Bronchial smooth muscle cell (primary cell): ENCODE results near the gene OR52W1. TPM values are rescaled to one million over a fixed set of nuclear protein-coding genes. Genes with fewer than 3 reads are reported as not detected.

ENCODE experiments used
- total RNA-seq: library from RNA; depleted of rRNA; stranded (reverse); fragments of >200 nt; gene quantifications from 2 replicates; pipeline ENCODE4 v1.2.1, GENCODE V29; 2014

The OR52W1 gene, protein sequence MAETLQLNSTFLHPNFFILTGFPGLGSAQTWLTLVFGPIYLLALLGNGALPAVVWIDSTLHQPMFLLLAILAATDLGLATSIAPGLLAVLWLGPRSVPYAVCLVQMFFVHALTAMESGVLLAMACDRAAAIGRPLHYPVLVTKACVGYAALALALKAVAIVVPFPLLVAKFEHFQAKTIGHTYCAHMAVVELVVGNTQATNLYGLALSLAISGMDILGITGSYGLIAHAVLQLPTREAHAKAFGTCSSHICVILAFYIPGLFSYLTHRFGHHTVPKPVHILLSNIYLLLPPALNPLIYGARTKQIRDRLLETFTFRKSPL
- not detected in 2 replicates for total RNA-seq

DNA sequence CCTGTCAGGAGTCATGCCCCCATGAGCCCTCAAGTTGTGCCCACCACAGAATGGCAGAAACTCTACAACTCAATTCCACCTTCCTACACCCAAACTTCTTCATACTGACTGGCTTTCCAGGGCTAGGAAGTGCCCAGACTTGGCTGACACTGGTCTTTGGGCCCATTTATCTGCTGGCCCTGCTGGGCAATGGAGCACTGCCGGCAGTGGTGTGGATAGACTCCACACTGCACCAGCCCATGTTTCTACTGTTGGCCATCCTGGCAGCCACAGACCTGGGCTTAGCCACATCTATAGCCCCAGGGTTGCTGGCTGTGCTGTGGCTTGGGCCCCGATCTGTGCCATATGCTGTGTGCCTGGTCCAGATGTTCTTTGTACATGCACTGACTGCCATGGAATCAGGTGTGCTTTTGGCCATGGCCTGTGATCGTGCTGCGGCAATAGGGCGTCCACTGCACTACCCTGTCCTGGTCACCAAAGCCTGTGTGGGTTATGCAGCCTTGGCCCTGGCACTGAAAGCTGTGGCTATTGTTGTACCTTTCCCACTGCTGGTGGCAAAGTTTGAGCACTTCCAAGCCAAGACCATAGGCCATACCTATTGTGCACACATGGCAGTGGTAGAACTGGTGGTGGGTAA lies at the start of gene OR52W1:
Gene OR52W1, plus strand, starts transcription at position 51 of the 637 bp plus-strand sequence. Its CDS starts 0 bp downstream, at position 51.

DNA sequence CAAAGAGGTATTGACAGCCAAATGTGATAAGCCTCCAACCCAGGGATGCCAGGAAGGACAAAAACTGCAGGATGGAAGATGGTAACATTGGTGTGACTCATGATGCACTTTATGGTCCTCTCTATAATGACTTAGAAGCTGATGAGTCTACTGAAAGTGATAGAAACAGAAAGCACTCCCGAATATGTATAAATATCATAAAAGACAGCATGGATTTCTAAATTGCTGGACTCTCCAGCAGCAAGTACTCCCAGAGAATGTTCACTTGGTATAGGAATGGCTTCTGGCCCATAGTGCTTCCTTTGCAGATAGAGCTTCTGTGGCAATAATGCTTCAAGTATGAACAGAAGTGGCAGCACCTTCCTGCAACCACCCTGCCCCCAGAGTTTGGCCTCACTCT lies 28.8 kb upstream of the OR52W1 start, which contains the start of gene OR52B2:
Gene OR52B2, minus strand, starts transcription at position 101 of the 400 bp plus-strand sequence. Its CDS starts 0 bp downstream, at position 101.

DNA sequence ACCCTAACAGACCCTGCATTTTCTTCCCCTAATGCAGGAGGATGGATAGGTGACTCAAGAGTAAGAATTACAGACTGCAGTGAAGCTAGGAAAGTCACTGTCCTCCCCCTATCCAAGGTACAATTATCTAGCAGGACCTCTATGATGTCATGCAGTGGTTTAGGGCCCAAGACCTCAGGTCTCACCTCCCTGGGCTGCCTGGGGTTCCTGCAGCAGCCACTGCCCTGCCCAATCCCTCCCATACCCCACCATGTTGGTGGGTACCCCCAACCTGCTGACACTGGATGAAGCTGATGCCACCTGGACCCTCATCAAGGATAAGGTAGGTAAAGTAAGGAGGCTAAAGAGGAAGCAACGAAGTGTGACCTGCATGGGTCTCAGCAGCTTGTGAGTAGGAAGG lies 6.3 kb downstream of the OR52W1 start, which contains the start of gene C11orf42:
Gene C11orf42, plus strand, starts transcription at position 192 of the 400 bp plus-strand sequence. Its CDS starts 59 bp downstream, at position 251.

DNA sequence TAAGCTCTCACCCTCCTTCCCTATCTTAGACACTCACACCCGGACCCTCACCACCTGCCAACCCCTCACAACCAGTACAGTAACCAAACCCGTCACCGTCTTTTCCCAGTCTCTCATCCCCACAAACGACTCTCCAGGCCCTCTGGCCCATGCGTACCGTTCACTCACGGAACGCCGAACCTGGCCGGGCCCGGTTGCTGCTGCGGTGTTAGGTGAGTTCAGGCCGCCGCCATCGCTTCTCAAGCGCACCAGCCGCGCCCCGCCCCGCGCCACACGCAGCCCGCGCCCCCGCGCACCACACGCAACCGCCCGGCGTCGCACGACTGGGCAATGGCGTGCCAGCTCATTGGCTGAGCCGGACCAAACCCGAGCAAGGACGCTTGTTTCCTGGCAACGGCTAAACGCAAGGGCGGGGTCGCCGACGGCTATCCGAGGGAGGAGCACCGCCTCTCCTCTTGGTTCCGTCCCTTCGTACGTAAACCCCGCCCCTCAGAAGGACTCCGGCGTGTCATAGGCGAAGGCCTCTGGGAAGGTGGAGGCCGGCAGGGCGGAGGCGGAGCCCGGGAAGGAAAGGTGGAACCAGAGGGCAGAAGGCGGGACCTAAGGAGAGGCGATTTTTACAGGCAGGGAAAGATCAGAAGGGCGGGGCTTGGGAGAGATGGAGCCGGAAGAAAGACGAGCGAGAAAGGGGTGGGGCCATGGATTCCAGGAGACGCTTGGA lies 35.5 kb downstream of the OR52W1 start, which contains the start of gene FHIP1B:
Gene FHIP1B, minus strand, starts transcription at position 250 of the 721 bp plus-strand sequence. CDS start 10,120 bp downstream, outside the sequence.

DNA sequence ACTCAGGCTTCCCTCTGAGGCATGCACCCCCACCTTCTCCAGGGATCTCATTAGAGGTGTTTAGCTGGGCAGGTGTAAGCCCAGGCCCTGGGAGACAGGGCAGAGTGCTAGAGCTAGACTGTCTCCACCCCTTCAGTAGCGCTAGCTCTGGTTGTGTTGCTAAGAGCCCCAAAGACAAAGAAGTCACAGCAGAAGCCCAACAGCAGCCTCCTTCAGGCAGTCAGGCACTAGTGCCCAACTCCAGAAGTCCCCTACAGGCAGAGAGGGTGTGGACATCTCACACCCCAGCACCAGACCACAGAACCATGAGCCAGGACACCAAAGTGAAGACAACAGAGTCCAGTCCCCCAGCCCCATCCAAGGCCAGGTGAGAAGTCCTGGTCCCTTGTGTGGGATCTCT lies 39.9 kb downstream of the OR52W1 start, which contains the start of gene CNGA4:
Gene CNGA4, plus strand, starts transcription at position 188 of the 400 bp plus-strand sequence. Its CDS starts 118 bp downstream, at position 306.

Other genes starting within 250 kb of the OR52W1 start
- gene OR56A5, start 230.7 kb upstream of the OR52W1 start, total RNA-seq: not detected in 2 replicates
- not detected in 2 replicates for gene OR52L1, start 212.2 kb upstream of the OR52W1 start, total RNA-seq
- gene OR56A4, start 192.3 kb upstream of the OR52W1 start, total RNA-seq: not detected in 2 replicates
- gene OR56A1, start 168.5 kb upstream of the OR52W1 start, total RNA-seq: under 0.01 TPM in 1 of 2 replicates, not detected in the other
- gene OR56B4, start 91.5 kb upstream of the OR52W1 start, total RNA-seq: not detected in 2 replicates
- not detected in 2 replicates for gene OR52B2, start 28.9 kb upstream of the OR52W1 start, total RNA-seq
- gene C11orf42, start 6.3 kb downstream of the OR52W1 start, total RNA-seq: not detected in 2 replicates
- gene FHIP1B, start 35.4 kb downstream of the OR52W1 start, total RNA-seq: 6.0 and 6.3 TPM in 2 replicates
- 0.09 and 0.16 TPM in 2 replicates for gene CNGA4, start 39.9 kb downstream of the OR52W1 start, total RNA-seq
- 0.09 TPM in 1 of 2 replicates, not detected in the other for gene CCKBR, start 60.6 kb downstream of the OR52W1 start, total RNA-seq
- gene CAVIN3, start 121.3 kb downstream of the OR52W1 start, total RNA-seq: 133 and 181 TPM in 2 replicates
- 40.0 and 41.3 TPM in 2 replicates for gene SMPD1, start 191.2 kb downstream of the OR52W1 start, total RNA-seq
- 53.4 and 69.9 TPM in 2 replicates for gene APBB1, start 219.9 kb downstream of the OR52W1 start, total RNA-seq
- 0.63 and 0.77 TPM in 2 replicates for gene HPX, start 241.8 kb downstream of the OR52W1 start, total RNA-seq